Measurements from ENCODE around the gene ASXL1.

- no peak for TF ChIP-seq EZH2 (IDR thresholded peaks at IDR 0.05; ENCODE audit: borderline replicate concordance, low read length)
- no peak for TF ChIP-seq CTCF (IDR thresholded peaks at IDR 0.05; ENCODE audit: low read length)
Measured at GRCh38 chr20:32312718-32313424, 45.3 kb upstream of the ASXL1 start.
